Midbrain (tissue), 1 donor: ENCODE results near the gene IHH.

Experiments used
- DNase-seq: peaks from one replicate; lab custom pipeline; 2025; lab: John Stamatoyannopoulos, UW

IHH gene

GRCh38 chr2:219060821-219061791 lies at the start of gene IHH:
Gene IHH, minus strand, starts transcription at chr2:219060921. Its CDS starts 454 bp downstream, at chr2:219060467.
- no peak for DNase-seq

GRCh38 chr2:219109471-219109870 lies 48.8 kb upstream of the IHH start:
- DNase-seq, result no peak

- DNase-seq, result no peak
Observed at GRCh38 chr2:219107758-219108157, 47.0 kb upstream of the IHH start.

DNA sequence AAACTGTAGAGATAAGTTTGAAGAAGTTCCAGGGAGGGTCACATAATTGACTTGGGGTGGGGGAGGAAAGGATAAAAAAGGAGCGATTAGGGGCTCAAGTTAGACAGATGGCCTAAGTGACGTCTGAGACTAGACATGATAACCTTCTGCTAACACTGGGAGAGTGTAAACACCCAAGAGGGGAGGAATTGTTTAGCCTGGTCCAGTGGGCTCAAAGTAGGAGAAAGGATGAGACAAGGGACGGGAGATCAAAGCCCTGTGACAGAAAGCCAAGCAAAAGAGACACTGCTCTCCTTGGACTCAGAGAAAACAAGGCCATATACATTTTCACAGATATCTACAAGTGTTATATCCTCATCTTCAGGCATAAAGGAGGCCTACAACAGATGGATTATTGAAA lies 45.5 kb upstream of the IHH start:
- DNase-seq, result no peak

- DNase-seq, result no peak
Observed at GRCh38 chr2:219104107-219105035, 43.6 kb upstream of the IHH start.

- DNase-seq, result no peak
Observed at GRCh38 chr2:219099329-219099728, 38.6 kb upstream of the IHH start.

DNA sequence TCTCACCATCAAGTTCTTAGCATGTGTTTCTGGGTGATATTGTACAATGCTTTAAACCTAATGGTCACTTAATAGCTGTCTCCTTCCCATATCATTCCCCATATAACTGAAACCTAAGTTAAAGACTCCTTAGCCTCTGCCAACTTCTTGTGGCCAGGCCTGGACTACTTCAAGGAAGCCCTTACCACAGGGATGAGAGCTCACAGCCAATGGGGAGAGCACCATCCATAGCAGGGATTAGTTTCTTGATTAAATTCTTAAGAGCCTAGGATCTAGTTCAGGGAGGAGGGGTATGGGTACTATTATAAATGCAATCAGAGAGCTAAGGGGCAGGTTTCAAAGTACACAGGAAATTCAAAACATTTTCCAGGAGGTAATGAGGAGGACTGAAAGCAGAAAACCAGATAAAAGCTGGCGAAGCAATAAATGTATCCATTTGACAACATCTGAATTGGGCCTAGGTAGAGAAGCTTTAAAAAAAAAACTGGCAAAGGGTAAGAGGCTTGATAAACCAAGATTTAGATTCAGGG lies 34.8 kb upstream of the IHH start:
- no peak for DNase-seq

DNA sequence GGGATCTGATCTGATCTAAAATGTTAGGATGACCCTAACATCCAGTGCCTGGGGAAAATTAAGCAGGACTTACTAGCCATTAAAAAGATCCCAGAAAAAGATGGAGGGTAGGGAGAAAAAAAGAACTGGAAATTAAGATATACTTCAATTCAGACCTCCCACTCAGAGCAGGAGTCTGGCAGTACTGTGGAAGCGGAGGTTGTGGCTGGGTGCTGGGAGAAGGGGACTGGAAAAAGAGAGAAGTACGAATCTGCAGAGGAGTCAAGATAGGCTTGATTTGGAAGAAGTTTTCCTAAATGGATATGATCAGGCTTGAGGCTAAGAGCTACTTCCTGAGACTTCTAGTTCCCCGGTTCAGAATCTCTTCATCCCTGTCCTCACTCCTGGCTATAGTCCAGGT lies 33.5 kb upstream of the IHH start:
- no peak for DNase-seq

- DNase-seq, result no peak
Observed at GRCh38 chr2:219090436-219091299, 29.9 kb upstream of the IHH start.

DNA sequence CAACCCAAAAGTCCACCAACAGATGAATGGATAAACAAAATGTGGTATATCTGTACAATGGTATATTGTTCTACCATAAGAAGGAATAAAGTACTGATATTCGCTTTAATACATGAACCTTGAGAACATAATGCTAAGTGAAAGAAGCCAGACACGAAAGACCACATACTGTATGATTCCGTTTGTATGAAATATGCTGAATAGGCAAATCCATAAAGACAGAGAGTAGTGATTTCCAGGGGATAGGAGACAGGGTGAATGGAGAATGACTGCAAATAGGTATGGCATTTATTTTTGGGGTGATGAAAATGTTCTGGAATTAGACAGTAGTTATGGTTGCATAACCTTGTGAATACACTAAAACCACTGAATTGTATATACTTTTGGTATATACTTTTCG lies 28.6 kb upstream of the IHH start:
- no peak for DNase-seq

GRCh38 chr2:219087848-219088247 lies 27.1 kb upstream of the IHH start:
- no peak for DNase-seq

GRCh38 chr2:219087361-219087760 lies 26.6 kb upstream of the IHH start:
- DNase-seq, result no peak

DNA sequence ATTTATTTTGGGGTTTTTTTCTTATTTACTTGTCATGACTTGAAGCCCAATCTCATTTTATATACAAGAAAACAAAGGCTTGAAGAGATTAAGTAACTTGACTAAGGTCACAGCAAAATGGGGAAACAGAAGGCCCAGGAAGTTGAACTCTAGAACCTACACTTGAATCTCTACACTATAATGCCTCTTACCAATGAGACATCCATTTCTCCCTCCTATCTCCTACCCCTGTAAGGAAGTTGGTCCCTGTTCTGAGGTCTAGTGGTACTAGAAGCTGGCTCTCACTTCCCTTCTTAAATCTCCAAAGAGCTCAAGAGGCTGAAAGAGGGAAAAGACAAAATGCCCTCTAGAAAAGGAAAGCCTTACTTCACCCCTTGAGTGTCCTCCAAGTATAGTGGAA lies 25.5 kb upstream of the IHH start:
- DNase-seq, result no peak

- DNase-seq, result no peak
Observed at GRCh38 chr2:219084791-219085190, 24.1 kb upstream of the IHH start.

DNA sequence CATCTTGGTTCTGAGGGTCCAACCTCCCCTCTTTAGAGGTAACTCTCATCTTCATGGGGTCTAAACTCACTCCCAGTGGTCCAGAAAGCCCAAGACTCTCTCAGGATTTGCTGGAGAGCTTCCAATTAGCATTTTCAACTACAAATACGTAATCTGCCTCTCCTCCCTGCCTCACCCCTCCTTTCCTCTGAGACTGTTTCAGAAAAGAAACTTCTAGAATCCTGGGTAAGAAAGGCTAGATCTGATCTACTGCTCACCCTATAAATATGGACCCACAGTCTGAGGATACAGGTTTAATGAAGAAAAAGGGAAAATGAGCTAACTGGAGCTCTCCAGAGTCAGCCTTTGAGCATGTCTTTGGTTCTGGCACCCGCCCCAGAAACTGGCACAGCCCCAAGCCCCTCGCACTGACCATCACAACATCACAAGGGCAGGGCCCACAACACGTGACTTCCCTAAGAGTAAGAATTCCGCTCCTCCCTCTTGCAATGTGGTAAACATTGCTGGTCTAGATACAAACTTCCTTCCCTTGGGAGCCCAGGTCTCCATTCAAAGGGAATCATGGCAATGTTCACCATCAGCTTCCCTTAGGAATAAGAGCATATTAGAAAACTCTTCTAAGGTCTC lies 21.7 kb upstream of the IHH start:
- DNase-seq, result no peak

- no peak for DNase-seq
Observed at GRCh38 chr2:219081701-219082331, 21.1 kb upstream of the IHH start.

DNA sequence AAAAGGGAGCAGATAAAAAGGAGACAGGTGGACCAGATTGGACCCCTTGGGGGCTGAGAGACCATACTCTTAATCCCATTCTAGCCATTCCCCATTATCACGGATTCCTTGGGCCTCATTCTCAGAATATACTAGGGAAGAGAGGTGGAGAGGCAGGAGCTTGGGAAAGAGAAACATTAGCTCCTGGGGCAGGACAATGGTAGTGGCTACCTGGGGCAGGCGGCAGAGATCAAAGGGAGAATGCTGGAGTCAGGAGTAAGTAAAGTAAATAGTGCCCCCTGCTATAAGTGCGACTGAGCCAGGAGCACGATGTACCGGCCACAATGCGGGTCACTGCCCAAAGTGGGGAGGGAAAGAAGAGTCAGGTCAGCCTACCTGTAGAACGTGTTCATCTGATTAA lies 20.4 kb upstream of the IHH start:
- no peak for DNase-seq

- no peak for DNase-seq
Observed at GRCh38 chr2:219079417-219079816, 18.7 kb upstream of the IHH start.

GRCh38 chr2:219078951-219079350 lies 18.2 kb upstream of the IHH start:
- no peak for DNase-seq

- no peak for DNase-seq
Observed at GRCh38 chr2:219078126-219078525, 17.4 kb upstream of the IHH start.

GRCh38 chr2:219076253-219076652 lies 15.5 kb upstream of the IHH start:
- no peak for DNase-seq
